Suprapubic skin (tissue), 4 donors: ENCODE results near the gene FLOT2. TPM values are rescaled to one million over a fixed set of nuclear protein-coding genes. Genes with fewer than 3 reads are reported as not detected.
"Not testable (repeated sequence)": the region's sequence is repeated elsewhere in the genome, so short reads cannot be mapped to it uniquely, and the experiment has no call there.

Experiments used
- DNase-seq, 2 donors: peaks; one replicate each; pipeline ENCODE4 v3.0.0-alpha.2; 2019; ENCODE audit warnings: low spot score in 2 of 2
- H3K27ac ChIP-seq: fragments of 200-600 bp; sonication (generic); one replicate; pipeline ENCODE4 v1.5.1; 2019
- H3K27me3 ChIP-seq: fragments of 200-600 bp; sonication (generic); one replicate; pipeline ENCODE4 v1.5.1; 2019
- H3K36me3 ChIP-seq: fragments of 200-600 bp; sonication (generic); one replicate; pipeline ENCODE4 v1.5.1; 2019
- H3K4me1 ChIP-seq: fragments of 200-600 bp; sonication (generic); one replicate; pipeline ENCODE4 v1.5.1; 2019
- H3K4me3 ChIP-seq: fragments of 200-600 bp; sonication (generic); one replicate; pipeline ENCODE4 v1.5.1; 2019; ENCODE audit warnings: mild to moderate bottlenecking
- H3K9me3 ChIP-seq: fragments of 200-600 bp; sonication (generic); one replicate; pipeline ENCODE4 v1.5.1; 2019
- EP300 ChIP-seq: sonication (generic); formaldehyde crosslinking; IDR thresholded peaks from one replicate; pipeline ENCODE4 v1.6.1; 2017; ENCODE audit warnings: antibody characterized with exemption
- POLR2A ChIP-seq, 2 donors: fragments of 450-650 bp; IDR thresholded peaks; one replicate each; pipeline ENCODE4 v1.6.1; 2017; ENCODE audit warnings: antibody characterized with exemption in 2 of 2, mild to moderate bottlenecking in 2 of 2, moderate library complexity in 2 of 2
- POLR2AphosphoS5 ChIP-seq, 3 donors: sonication (generic); formaldehyde crosslinking; IDR thresholded peaks; one replicate each; pipeline ENCODE4 v1.6.1; 2017; ENCODE audit warnings: antibody characterized with exemption in 3 of 3
- WGBS: methylation state at CpG from one replicate; pipeline ENCODE4 v1.1.5; 2018; 5-methylcytosine and 5-hydroxymethylcytosine counted together
- total RNA-seq, 4 donors: library from RNA; depleted of rRNA; stranded (reverse); fragments of >200 nt; gene quantifications; one replicate each; pipeline ENCODE4 v1.1.0, GENCODE V29; 2016
- TF ChIP-seq, protein P1 (sequence below), 2 donors: fragments of 200-600 bp in 1 of 2; fragments of 450-650 bp in 1 of 2; sonication (generic) in 1 of 2; IDR thresholded peaks; one replicate each; pipeline ENCODE4 v1.5.1; 2016 to 2019; ENCODE audit warnings: antibody characterized with exemption in 2 of 2, mild to moderate bottlenecking in 1 of 2, moderate library complexity in 1 of 2

The FLOT2 gene
- total RNA-seq, 4 donors from 2014 or later: 41.7 to 57.5 (median 52.3) TPM

- H3K4me1 ChIP-seq: peaks cover 16% of the 10 kb centered on the region
- peaks cover 51% of the 10 kb centered on the region for H3K36me3 ChIP-seq
- TF ChIP-seq, protein P1, sequence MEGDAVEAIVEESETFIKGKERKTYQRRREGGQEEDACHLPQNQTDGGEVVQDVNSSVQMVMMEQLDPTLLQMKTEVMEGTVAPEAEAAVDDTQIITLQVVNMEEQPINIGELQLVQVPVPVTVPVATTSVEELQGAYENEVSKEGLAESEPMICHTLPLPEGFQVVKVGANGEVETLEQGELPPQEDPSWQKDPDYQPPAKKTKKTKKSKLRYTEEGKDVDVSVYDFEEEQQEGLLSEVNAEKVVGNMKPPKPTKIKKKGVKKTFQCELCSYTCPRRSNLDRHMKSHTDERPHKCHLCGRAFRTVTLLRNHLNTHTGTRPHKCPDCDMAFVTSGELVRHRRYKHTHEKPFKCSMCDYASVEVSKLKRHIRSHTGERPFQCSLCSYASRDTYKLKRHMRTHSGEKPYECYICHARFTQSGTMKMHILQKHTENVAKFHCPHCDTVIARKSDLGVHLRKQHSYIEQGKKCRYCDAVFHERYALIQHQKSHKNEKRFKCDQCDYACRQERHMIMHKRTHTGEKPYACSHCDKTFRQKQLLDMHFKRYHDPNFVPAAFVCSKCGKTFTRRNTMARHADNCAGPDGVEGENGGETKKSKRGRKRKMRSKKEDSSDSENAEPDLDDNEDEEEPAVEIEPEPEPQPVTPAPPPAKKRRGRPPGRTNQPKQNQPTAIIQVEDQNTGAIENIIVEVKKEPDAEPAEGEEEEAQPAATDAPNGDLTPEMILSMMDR (IDR thresholded peaks at IDR 0.05): no peak
- TF ChIP-seq POLR2AphosphoS5 (IDR thresholded peaks at IDR 0.05) (no peak), EP300 (no peak), POLR2A (IDR thresholded peaks at IDR 0.05) (no peak)
- no peak overlapping the region for H3K4me3 ChIP-seq
- DNase-seq: no peak
- H3K9me3 ChIP-seq: no peaks in the 10 kb centered on the region
- no peaks in the 10 kb centered on the region for H3K27me3 ChIP-seq
- 98% methylated on average over 5 of the region's 5 CpGs for WGBS
- H3K27ac ChIP-seq: no peak overlapping the region
Observed at GRCh38 chr17:28856028-28856574, 41.4 kb downstream of the FLOT2 start.

DNA sequence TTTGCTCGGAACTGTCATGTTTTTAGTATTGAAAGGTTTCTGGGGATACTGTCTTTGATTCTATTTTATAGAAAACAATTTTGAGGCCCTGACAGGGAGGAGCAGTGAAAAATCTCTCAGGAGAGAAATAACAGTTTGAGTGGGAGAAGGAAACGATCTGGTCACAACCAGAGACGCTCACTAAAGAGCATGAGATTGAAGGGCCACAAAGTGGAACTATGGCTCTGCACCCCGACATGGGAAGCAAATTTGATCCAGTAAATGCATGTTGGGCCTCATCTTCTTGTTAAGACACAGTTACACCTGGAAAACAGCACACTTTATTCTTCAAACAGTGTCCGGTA is 42.2 kb downstream of the FLOT2 start:
- WGBS: 21% methylated on average over 5 of the region's 5 CpGs
- peaks cover 16% of the 10 kb centered on the region for H3K4me1 ChIP-seq
- TF ChIP-seq POLR2AphosphoS5 (IDR thresholded peaks at IDR 0.05) (no peak), EP300 (no peak), POLR2A (IDR thresholded peaks at IDR 0.05) (no peak)
- TF ChIP-seq, protein P1 (IDR thresholded peaks at IDR 0.05): no peak

GRCh38 chr17:28854457-28855335 is 42.8 kb downstream of the FLOT2 start, which contains the start of gene ERAL1:
TSS of gene ERAL1 (plus strand) at chr17:28855016. CDS start at chr17:28855035, 19 bp downstream.
- WGBS: under 1% methylated on average over 42 of the region's 42 CpGs
- H3K4me3 ChIP-seq: peak within 1 kb of the TSS; percentile 84
- H3K4me1 ChIP-seq: peaks cover 16% of the 10 kb centered on the region
- H3K27me3 ChIP-seq: no peaks in the 10 kb centered on the region
- no peaks in the 10 kb centered on the region for H3K9me3 ChIP-seq
- peak in 2 of 3 donors; percentile 38 to 89 for TF ChIP-seq POLR2AphosphoS5 (IDR thresholded peaks at IDR 0.05)
- no peak for TF ChIP-seq EP300
- peak in 1 of 2 donors; percentile 34 for TF ChIP-seq POLR2A (IDR thresholded peaks at IDR 0.05)
- peak; percentile 87 to 91 for DNase-seq
- H3K36me3 ChIP-seq: peaks cover 37% of the 10 kb centered on the region
- H3K27ac ChIP-seq: peak within 1 kb of the TSS; percentile 66

More for the DNA sequence above, 42.2 kb downstream of the FLOT2 start:
- Histone ChIP-seq H3K9me3 (no peaks in the 10 kb centered on the region), H3K4me3 (peak overlapping the region; percentile 84), H3K27me3 (no peaks in the 10 kb centered on the region), H3K36me3 (peaks cover 43% of the 10 kb centered on the region), H3K27ac (peak overlapping the region; percentile 66)
- DNase-seq: no peak

DNA sequence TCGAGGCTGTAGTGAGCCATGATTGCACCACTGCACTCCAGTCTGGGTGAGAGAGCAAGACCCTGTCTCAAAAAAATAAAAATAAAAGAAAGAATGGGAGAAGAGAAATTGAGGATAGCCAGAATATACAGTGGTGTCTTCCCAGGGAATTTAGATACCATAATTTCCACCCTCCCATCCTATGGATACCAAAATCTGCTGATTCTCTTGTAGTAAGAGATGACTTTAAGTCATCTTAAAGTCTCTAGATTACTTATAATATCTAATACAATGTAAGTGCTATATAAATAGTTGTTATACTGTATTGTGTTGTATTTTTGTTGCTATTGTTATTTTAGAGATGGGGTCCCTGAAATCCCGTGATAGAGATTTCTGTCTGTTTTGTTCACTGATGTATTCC is 44.2 kb downstream of the FLOT2 start:
- TF ChIP-seq POLR2AphosphoS5 (IDR thresholded peaks at IDR 0.05) (no peak), POLR2A (IDR thresholded peaks at IDR 0.05) (no peak), EP300 (no peak)
- TF ChIP-seq, protein P1 (IDR thresholded peaks at IDR 0.05): no peak
- peaks cover 16% of the 10 kb centered on the region for H3K4me1 ChIP-seq
- no peak overlapping the region for H3K27ac ChIP-seq
- DNase-seq: no peak
- 96% methylated on average over 2 of the region's 2 CpGs for WGBS
- no peak overlapping the region for H3K4me3 ChIP-seq
- H3K36me3 ChIP-seq: peaks cover 23% of the 10 kb centered on the region
- H3K27me3 ChIP-seq: no peaks in the 10 kb centered on the region
- no peaks in the 10 kb centered on the region for H3K9me3 ChIP-seq

- H3K4me1 ChIP-seq: peaks cover 3% of the 10 kb centered on the region
Observed at GRCh38 chr17:28849281-28849680, 48.3 kb downstream of the FLOT2 start.

DNA sequence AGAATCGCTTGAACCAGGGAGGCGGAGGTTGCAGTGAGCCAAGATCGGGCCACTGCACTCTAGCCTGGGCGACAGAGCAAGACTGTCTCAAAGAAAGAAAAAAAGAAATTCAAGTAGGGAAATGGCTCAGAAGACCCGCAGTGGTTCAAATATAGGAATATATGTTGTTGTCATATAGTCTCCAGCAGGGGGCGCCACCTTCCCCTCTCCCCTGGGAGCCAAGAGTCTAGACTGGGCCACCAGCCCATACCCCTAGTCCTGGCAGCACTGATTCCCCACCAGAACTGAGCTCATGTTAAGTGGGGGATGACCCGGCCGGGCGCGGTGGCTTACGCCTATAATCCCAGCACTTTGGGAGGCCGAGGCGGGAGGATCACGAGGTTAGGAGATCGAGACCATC is 48.9 kb downstream of the FLOT2 start:
- not testable (repeated sequence) for DNase-seq, H3K4me3 ChIP-seq, H3K27ac ChIP-seq, H3K9me3 ChIP-seq, H3K4me1 ChIP-seq, H3K27me3 ChIP-seq, H3K36me3 ChIP-seq
- WGBS: 82% methylated on average over 9 of the region's 15 CpGs

More at GRCh38 chr17:28849281-28849680, 48.3 kb downstream of the FLOT2 start:
- H3K36me3 ChIP-seq: no peaks in the 10 kb centered on the region
- no peak for DNase-seq
- H3K27me3 ChIP-seq: no peaks in the 10 kb centered on the region
- WGBS: 82% methylated on average over 5 of the region's 5 CpGs
- no peak overlapping the region for H3K27ac ChIP-seq
- H3K9me3 ChIP-seq: no peaks in the 10 kb centered on the region
- TF ChIP-seq POLR2AphosphoS5 (IDR thresholded peaks at IDR 0.05): no peak
- TF ChIP-seq EP300: no peak
- TF ChIP-seq, protein P1 (IDR thresholded peaks at IDR 0.05): no peak
- TF ChIP-seq POLR2A (IDR thresholded peaks at IDR 0.05): no peak
- no peak overlapping the region for H3K4me3 ChIP-seq

DNA sequence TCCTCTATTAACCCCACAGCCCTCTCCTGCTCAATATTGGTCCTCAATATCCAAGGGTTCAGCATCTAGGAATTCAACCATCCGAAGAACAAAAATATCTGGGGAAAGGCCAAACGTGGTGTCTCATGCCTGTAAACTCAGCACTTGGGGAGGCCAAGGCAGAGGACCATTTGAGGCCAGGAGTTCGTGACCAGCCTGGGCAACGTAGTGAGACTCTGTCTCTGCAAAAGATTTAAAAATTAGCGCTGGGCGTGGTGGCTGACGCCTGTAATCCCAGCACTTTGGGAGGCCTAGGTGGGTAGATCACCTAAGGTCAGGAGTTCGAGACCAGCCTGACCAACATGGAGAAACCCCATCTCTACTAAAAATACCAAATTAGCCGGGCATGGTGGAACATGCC is 50.8 kb downstream of the FLOT2 start:
- not testable (repeated sequence) for H3K27me3 ChIP-seq, H3K27ac ChIP-seq, H3K9me3 ChIP-seq, H3K4me3 ChIP-seq, DNase-seq, H3K36me3 ChIP-seq
- WGBS: 87% methylated on average over 9 of the region's 9 CpGs
- peaks cover 10% of the 10 kb centered on the region for H3K4me1 ChIP-seq
